AG09309 (cell line): Measurements from ENCODE around the gene UNC80.

ENCODE experiments used
- DNase-seq: peaks from one replicate; pipeline ENCODE4 v3.0.0-alpha.2; 2010; ENCODE audit warnings: low read depth
- H3K4me3 ChIP-seq: 2 replicates; pipeline ENCODE4 v1.5.1; 2011; ENCODE audit warnings: mild to moderate bottlenecking, low read depth, low read length, moderate library complexity; ENCODE audit not compliant: control insufficient read depth
- TF ChIP-seq, protein P1 (sequence below): IDR thresholded peaks from 2 replicates; pipeline ENCODE4 v1.5.1; 2011; ENCODE audit warnings: mild to moderate bottlenecking, low read depth, low read length, inconsistent platforms; ENCODE audit not compliant: insufficient read depth, control insufficient read depth; ENCODE audit errors: missing control alignments

Gene UNC80

DNA sequence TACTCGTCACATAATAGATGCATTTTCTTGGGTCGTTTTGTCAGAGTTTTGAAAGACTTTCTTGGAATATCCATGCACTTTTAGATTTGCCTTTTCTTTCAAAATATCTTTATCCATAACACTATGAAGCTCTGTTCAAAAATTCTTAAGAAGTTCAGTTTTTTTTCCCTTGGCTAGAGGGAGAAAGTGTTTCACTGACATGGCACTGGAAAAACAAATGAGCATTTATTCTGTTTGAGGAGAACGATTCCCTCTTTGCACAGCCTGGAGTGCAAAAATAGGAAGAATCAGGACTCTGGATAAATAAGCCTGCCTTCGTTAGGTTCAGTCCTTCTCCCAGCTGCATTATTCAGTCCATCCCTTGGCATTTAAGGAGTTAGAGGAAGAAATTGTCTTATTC, 139.9 kb downstream of the UNC80 start:
- H3K4me3 ChIP-seq, result no peak overlapping the region
- TF ChIP-seq, protein P1, sequence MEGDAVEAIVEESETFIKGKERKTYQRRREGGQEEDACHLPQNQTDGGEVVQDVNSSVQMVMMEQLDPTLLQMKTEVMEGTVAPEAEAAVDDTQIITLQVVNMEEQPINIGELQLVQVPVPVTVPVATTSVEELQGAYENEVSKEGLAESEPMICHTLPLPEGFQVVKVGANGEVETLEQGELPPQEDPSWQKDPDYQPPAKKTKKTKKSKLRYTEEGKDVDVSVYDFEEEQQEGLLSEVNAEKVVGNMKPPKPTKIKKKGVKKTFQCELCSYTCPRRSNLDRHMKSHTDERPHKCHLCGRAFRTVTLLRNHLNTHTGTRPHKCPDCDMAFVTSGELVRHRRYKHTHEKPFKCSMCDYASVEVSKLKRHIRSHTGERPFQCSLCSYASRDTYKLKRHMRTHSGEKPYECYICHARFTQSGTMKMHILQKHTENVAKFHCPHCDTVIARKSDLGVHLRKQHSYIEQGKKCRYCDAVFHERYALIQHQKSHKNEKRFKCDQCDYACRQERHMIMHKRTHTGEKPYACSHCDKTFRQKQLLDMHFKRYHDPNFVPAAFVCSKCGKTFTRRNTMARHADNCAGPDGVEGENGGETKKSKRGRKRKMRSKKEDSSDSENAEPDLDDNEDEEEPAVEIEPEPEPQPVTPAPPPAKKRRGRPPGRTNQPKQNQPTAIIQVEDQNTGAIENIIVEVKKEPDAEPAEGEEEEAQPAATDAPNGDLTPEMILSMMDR, result no peak
- no peak for DNase-seq

- DNase-seq, result no peak
- TF ChIP-seq, protein P1, result no peak
- no peak overlapping the region for H3K4me3 ChIP-seq
Measured at GRCh38 chr2:209913786-209914345, 142.2 kb downstream of the UNC80 start.

DNA sequence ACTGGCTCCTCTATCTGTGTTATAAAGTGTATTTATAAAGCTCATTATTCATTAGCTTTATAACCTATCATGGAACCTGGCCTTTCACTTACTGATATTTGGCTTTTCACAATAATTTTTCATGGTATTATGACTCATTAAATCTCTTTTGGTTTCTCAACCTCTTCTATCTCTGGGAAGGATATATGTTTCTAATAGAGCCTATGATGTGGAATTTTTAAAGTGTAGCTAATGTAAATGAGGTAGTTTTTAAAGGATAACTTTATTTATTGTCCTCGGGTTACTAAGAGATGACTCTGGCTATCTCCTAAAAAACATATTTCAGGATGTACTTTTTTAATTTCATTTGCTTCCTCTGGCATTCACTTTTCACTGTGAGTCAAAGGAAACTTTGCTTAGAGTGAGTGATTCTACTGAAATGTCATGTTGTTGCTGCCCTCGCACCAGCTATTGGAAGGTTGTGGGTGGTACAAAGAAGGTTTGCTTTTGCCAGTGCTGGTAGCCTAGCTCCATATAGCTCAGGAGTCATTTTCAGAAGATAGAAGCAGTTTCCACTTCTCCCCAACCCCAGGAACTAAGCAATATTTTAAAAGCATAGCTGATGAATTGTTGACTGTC, 145.6 kb downstream of the UNC80 start:
- TF ChIP-seq, protein P1, result no peak

DNA sequence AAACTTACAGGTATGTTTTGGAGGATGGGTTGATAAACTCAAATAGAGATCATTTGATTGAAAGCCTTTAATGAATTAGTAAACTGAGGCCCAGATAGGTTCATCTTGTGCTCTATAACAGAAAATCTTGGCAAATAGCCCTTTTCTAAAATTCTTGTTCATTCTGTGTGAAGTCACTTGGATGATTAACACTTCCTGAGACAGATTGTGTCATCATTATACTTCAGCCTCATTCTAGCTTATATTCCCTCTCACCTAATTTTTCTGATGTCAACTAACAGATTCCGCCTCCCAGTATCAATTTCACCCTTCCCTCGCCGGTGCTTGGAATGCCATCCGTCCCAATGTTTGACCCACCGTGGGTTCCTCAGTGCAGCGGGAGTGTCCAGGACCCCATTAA, 146.6 kb downstream of the UNC80 start:
- TF ChIP-seq, protein P1, result no peak
- H3K4me3 ChIP-seq, result no peak overlapping the region
- DNase-seq, result no peak

More for the DNA sequence above, 145.6 kb downstream of the UNC80 start:
- DNase-seq, result no peak
- H3K4me3 ChIP-seq, result no peak overlapping the region

GRCh38 chr2:209922116-209922515, 150.5 kb downstream of the UNC80 start:
- no peak for DNase-seq
- TF ChIP-seq, protein P1, result no peak
- H3K4me3 ChIP-seq, result no peak overlapping the region

DNA sequence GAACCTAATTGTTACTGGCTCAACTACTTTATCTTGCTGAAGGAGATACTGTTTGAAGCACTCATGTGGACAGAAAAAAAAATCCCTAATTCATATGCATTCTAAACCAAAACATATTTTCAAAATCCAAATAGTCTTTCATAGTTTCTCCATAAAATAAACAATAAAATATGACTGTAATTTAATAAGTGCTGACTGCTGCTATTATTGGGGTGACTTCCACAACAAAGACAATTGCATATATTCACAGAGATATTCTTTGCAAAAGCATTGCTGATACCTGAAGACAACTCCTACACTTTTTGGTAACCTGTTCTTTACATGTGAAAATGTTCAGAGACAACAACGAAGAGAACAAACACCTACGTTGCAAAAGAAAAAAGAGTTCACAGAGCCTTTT, 157.7 kb downstream of the UNC80 start:
- TF ChIP-seq, protein P1, result no peak
- no peak for DNase-seq
- H3K4me3 ChIP-seq, result no peak overlapping the region
